ENCODE measurements around the gene STK35.

Gene STK35

GRCh38 chr20:2103461-2104153, 2.0 kb downstream of the STK35 start:
- Histone ChIP-seq H3K27ac (ENCODE audit: low read depth, low read length) (0 out of 2 replicates have a peak overlapping the region, but pooled peaks have one; percentile 89), H3K4me1 (ENCODE audit: control insufficient read depth, low read length) (peaks cover 34% of the 10 kb centered on the region), H3K9me3 (ENCODE audit: control insufficient read depth, insufficient read depth, low read length) (no peaks in the 10 kb centered on the region), H3K4me3 (ENCODE audit: low read length) (peak overlapping the region; percentile 83), H3K4me2 (ENCODE audit: low read length) (peak overlapping the region; percentile 96), H4K20me1 (ENCODE audit: control insufficient read depth, insufficient read depth, low read depth, low read length) (peaks cover 23% of the 10 kb centered on the region), H3K36me3 (ENCODE audit: control insufficient read depth, low read length) (peaks cover 57% of the 10 kb centered on the region), H3K9me2 (replicated peaks; ENCODE audit: control insufficient read depth, low read length) (no peaks in the 10 kb centered on the region), H3F3A (ENCODE audit: control insufficient read depth, insufficient read depth) (no peaks in the 10 kb centered on the region), H3K79me2 (ENCODE audit: control insufficient read depth, low read length) (peaks cover 68% of the 10 kb centered on the region), H3K27me3 (ENCODE audit: control insufficient read depth, low read length) (no peaks in the 10 kb centered on the region)
- TF ChIP-seq CTCF (IDR thresholded peaks at IDR 0.05; ENCODE audit: low read depth, low read length, poor library complexity, severe bottlenecking) = no peak
- no peak for TF ChIP-seq EZH2phosphoT487 (IDR thresholded peaks at IDR 0.05; ENCODE audit: borderline replicate concordance, low read length)

GRCh38 chr20:2104236-2104635, 2.6 kb downstream of the STK35 start:
- no peak overlapping the region for H3K27ac ChIP-seq (ENCODE audit: low read depth, low read length)

GRCh38 chr20:2108498-2108897, 6.9 kb downstream of the STK35 start:
- no peaks in the 10 kb centered on the region for H3K27me3 ChIP-seq (ENCODE audit: control insufficient read depth, low read length)
- H3F3A ChIP-seq (ENCODE audit: control insufficient read depth, insufficient read depth) = no peaks in the 10 kb centered on the region
- peaks cover 86% of the 10 kb centered on the region for H3K36me3 ChIP-seq (ENCODE audit: control insufficient read depth, low read length)
- H3K79me2 ChIP-seq (ENCODE audit: control insufficient read depth, low read length) = peaks cover 100% of the 10 kb centered on the region
- no peaks in the 10 kb centered on the region for H3K9me2 ChIP-seq (replicated peaks; ENCODE audit: control insufficient read depth, low read length)
- no peak overlapping the region for H3K27ac ChIP-seq (ENCODE audit: low read depth, low read length)
- no peak for TF ChIP-seq EZH2phosphoT487 (IDR thresholded peaks at IDR 0.05; ENCODE audit: borderline replicate concordance, low read length)
- no peak for TF ChIP-seq CTCF (IDR thresholded peaks at IDR 0.05; ENCODE audit: low read depth, low read length, poor library complexity, severe bottlenecking)
- H3K9me3 ChIP-seq (ENCODE audit: control insufficient read depth, insufficient read depth, low read length) = no peaks in the 10 kb centered on the region
- H3K4me2 ChIP-seq (ENCODE audit: low read length) = no peak overlapping the region; the same call in 1 of the 2 replicates
- H3K4me3 ChIP-seq (ENCODE audit: low read length) = no peak overlapping the region
- H3K4me1 ChIP-seq (ENCODE audit: control insufficient read depth, low read length) = peaks cover 24% of the 10 kb centered on the region
- H4K20me1 ChIP-seq (ENCODE audit: control insufficient read depth, insufficient read depth, low read depth, low read length) = peaks cover 31% of the 10 kb centered on the region

More at GRCh38 chr20:2104236-2104635, 2.6 kb downstream of the STK35 start:
- Histone ChIP-seq H3K4me2 (ENCODE audit: low read length) (peak overlapping the region; percentile 96), H3K79me2 (ENCODE audit: control insufficient read depth, low read length) (peaks cover 74% of the 10 kb centered on the region), H4K20me1 (ENCODE audit: control insufficient read depth, insufficient read depth, low read depth, low read length) (peaks cover 27% of the 10 kb centered on the region), H3K9me3 (ENCODE audit: control insufficient read depth, insufficient read depth, low read length) (no peaks in the 10 kb centered on the region), H3K9me2 (replicated peaks; ENCODE audit: control insufficient read depth, low read length) (no peaks in the 10 kb centered on the region), H3K27me3 (ENCODE audit: control insufficient read depth, low read length) (no peaks in the 10 kb centered on the region), H3K36me3 (ENCODE audit: control insufficient read depth, low read length) (peaks cover 63% of the 10 kb centered on the region), H3K4me3 (ENCODE audit: low read length) (peak overlapping the region; percentile 83), H3K4me1 (ENCODE audit: control insufficient read depth, low read length) (peaks cover 34% of the 10 kb centered on the region), H3F3A (ENCODE audit: control insufficient read depth, insufficient read depth) (no peaks in the 10 kb centered on the region)
- TF ChIP-seq CTCF (IDR thresholded peaks at IDR 0.05; ENCODE audit: low read depth, low read length, poor library complexity, severe bottlenecking) = no peak
- TF ChIP-seq EZH2phosphoT487 (IDR thresholded peaks at IDR 0.05; ENCODE audit: borderline replicate concordance, low read length) = no peak
